RWPE2 (cell line): ENCODE results near the gene SLC25A30.
A peak's percentile ranks its signal among the peaks of the same experiment; 100 is the strongest.

Source experiments
- ATAC-seq: fragments of 200-7000 bp; cut with Tn5 transposase; 3 replicates; pipeline ENCODE4 v1.9.1; 2021; ENCODE audit warnings: low read depth
- DNase-seq: peaks from one replicate; pipeline ENCODE4 v3.0.0-alpha.2; 2020; ENCODE audit warnings: low spot score
- H3K27ac ChIP-seq: fragments of 450-650 bp; 2 replicates; pipeline ENCODE4 v1.5.1; 2017; ENCODE audit warnings: mild to moderate bottlenecking; ENCODE audit not compliant: poor library complexity, severe bottlenecking
- H3K27me3 ChIP-seq: fragments of 250-450 bp; sonication (Bioruptor Pico); 2 replicates; pipeline ENCODE4 v1.5.1; 2021; ENCODE audit warnings: mild to moderate bottlenecking, moderate library complexity; ENCODE audit not compliant: insufficient read depth, poor library complexity, severe bottlenecking
- H3K36me3 ChIP-seq: fragments of 250-450 bp; sonication (Bioruptor Pico); 2 replicates; pipeline ENCODE4 v1.5.1; 2020; ENCODE audit warnings: low read depth, mild to moderate bottlenecking, moderate library complexity
- H3K4me1 ChIP-seq: fragments of 250-450 bp; sonication (Bioruptor Pico); 2 replicates; pipeline ENCODE4 v1.5.1; 2021; ENCODE audit warnings: mild to moderate bottlenecking, moderate library complexity; ENCODE audit not compliant: insufficient read depth, poor library complexity, severe bottlenecking
- H3K4me3 ChIP-seq: fragments of 250-450 bp; sonication (Bioruptor Pico); 2 replicates; pipeline ENCODE4 v1.5.1; 2021; ENCODE audit warnings: mild to moderate bottlenecking, moderate library complexity; ENCODE audit not compliant: severe bottlenecking
- H3K9me3 ChIP-seq: fragments of 250-450 bp; sonication (Bioruptor Pico); 2 replicates; pipeline ENCODE4 v1.5.1; 2021; ENCODE audit warnings: mild to moderate bottlenecking, moderate library complexity; ENCODE audit not compliant: severe bottlenecking
- TF ChIP-seq, protein P1 (sequence below): fragments of 450-650 bp; IDR thresholded peaks from one replicate; pipeline ENCODE4 v1.5.1; 2017; ENCODE audit warnings: mild to moderate bottlenecking, moderate library complexity; ENCODE audit not compliant: poor library complexity, severe bottlenecking

The SLC25A30 gene

DNA sequence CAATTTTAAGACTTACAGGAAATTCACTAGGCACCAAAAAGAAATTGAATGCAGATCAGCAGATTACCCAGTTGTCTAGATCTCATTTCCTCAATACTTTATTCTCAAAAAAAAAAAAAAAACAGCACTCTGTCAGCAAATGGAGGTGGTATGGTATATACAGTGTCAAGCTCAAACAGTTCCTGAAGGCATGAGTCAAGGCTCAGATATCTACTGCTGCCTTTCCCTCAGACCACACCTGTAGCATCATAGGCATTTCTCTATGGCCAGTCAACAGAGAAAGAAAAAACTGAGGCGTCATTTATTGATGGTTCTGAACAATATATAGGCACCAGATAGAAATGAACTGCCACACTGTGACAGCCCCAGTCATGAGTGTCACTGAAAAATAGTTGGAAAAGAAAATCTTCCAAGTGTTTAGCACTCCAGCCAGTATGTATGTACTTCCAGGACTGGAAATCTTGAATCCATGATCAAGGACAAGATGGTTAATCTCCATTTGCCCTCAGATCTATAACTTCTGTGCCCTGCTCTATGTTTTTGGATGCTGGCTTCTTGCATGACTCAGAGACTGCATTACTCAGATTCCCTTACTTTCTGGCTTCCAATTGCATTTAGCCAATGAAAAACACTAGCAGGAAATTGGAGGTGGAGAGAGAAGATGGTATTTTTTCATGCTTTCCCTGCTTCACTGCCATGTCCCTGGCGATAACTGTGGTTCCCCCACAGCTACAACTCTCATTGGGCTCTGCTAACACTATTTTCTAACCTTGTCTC, 38.2 kb upstream of the SLC25A30 start:
- ATAC-seq (peak; percentile 100), DNase-seq (no peak)
- H3K9me3 ChIP-seq = peaks cover 1% of the 10 kb centered on the region
- TF ChIP-seq, protein P1, sequence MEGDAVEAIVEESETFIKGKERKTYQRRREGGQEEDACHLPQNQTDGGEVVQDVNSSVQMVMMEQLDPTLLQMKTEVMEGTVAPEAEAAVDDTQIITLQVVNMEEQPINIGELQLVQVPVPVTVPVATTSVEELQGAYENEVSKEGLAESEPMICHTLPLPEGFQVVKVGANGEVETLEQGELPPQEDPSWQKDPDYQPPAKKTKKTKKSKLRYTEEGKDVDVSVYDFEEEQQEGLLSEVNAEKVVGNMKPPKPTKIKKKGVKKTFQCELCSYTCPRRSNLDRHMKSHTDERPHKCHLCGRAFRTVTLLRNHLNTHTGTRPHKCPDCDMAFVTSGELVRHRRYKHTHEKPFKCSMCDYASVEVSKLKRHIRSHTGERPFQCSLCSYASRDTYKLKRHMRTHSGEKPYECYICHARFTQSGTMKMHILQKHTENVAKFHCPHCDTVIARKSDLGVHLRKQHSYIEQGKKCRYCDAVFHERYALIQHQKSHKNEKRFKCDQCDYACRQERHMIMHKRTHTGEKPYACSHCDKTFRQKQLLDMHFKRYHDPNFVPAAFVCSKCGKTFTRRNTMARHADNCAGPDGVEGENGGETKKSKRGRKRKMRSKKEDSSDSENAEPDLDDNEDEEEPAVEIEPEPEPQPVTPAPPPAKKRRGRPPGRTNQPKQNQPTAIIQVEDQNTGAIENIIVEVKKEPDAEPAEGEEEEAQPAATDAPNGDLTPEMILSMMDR = no peak
- H3K27ac ChIP-seq = peak overlapping the region; percentile 74
- no peaks in the 10 kb centered on the region for H3K36me3 ChIP-seq
- no peaks in the 10 kb centered on the region for H3K27me3 ChIP-seq
- peaks cover 15% of the 10 kb centered on the region for H3K4me1 ChIP-seq
- no peak overlapping the region for H3K4me3 ChIP-seq

DNA sequence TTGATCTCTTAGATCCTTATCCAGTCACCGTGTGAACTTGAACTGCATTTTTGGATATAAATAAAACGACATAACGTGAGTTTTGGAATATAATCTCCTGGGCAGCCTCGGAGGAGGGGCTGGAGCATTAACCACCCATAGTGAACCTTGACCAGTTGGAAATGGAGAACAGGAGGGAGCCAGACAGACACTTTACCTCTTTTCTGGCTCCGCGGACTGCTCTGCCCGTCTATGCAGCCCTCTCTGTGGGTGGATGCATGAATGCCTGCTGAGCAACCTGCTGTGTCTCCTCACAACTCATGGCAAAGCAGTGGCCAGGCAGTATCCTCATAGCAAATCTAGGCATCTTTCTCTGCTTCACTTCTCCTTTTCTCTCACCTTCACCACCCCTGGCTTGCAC, 36.0 kb upstream of the SLC25A30 start:
- H3K27ac ChIP-seq = no peak overlapping the region
- no peak overlapping the region for H3K4me3 ChIP-seq
- TF ChIP-seq, protein P1 = no peak
- DNase-seq = no peak
- peaks cover 15% of the 10 kb centered on the region for H3K4me1 ChIP-seq
- no peak for ATAC-seq
- H3K9me3 ChIP-seq = peaks cover 1% of the 10 kb centered on the region
- H3K27me3 ChIP-seq = no peaks in the 10 kb centered on the region
- H3K36me3 ChIP-seq = no peaks in the 10 kb centered on the region

DNA sequence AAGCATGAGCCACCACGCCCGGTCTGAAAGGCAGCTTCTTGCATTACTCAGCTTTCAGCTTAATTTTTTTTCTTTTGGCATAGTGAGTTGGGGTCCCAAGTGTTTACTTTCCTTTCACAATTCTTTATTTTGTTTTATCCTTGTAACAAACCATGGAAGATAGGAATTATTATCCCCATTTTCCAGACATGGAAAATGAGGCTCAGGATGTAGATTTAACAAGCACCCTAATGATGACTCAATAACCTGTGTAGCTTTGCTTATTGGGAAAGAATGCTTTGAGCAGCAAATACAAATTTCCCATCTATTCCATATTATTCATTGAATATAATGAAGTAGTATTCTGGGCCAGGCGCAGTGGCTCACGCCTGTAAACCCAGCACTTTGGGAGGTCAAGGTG, 33.1 kb upstream of the SLC25A30 start:
- DNase-seq = no peak
- no peak overlapping the region for H3K27ac ChIP-seq
- no peaks in the 10 kb centered on the region for H3K9me3 ChIP-seq
- H3K4me3 ChIP-seq = no peak overlapping the region
- no peaks in the 10 kb centered on the region for H3K27me3 ChIP-seq
- no peak for ATAC-seq
- peaks cover 9% of the 10 kb centered on the region for H3K4me1 ChIP-seq
- TF ChIP-seq, protein P1 = no peak
- H3K36me3 ChIP-seq = no peaks in the 10 kb centered on the region

- DNase-seq = no peak
- H3K9me3 ChIP-seq = no peaks in the 10 kb centered on the region
- no peak overlapping the region for H3K27ac ChIP-seq
- TF ChIP-seq, protein P1 = no peak
- no peaks in the 10 kb centered on the region for H3K36me3 ChIP-seq
- no peak overlapping the region for H3K4me3 ChIP-seq
- no peak for ATAC-seq
- H3K27me3 ChIP-seq = no peaks in the 10 kb centered on the region
- H3K4me1 ChIP-seq = no peaks in the 10 kb centered on the region
Observed at GRCh38 chr13:45448965-45449559, 30.9 kb upstream of the SLC25A30 start.

DNA sequence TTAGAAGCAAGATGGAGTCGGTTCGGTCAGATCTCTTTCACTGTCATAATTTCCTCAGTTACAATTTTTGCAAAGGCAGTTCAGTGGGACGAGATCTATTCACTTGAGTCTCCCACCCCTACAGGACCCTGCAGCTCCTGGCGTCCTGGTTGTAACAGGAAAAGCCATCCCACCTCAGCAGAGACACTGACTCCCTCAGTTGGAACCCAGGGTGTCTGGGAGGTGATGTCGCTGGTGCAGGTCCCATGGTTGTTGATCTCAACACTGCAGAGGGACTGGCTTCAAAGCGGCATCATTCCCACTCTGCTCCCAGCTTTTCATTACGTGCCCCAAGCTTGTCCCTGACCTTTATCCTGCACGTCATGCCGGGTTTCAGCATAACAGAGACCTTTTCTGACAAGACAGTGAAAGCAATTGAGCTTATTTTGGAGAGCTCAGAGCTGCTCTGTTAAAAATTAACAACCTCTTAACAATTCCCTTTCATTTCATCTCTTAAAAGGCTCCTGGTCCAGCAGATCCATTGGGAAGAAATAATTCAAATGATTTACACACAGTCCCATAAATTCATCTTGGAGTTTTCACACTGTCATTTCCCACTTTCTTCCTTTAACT, 29.0 kb upstream of the SLC25A30 start:
- Histone ChIP-seq H3K4me3 (no peak overlapping the region), H3K27me3 (no peaks in the 10 kb centered on the region), H3K9me3 (no peaks in the 10 kb centered on the region), H3K27ac (no peak overlapping the region), H3K4me1 (no peaks in the 10 kb centered on the region), H3K36me3 (no peaks in the 10 kb centered on the region)
- no peak for DNase-seq
- TF ChIP-seq, protein P1 = no peak
- ATAC-seq = no peak
